ENCODE results near the gene DENND5A.

GRCh38 chr11:9150926-9151325, 114.2 kb downstream of the DENND5A start:
- TF ChIP-seq POLR2AphosphoS5 (IDR thresholded peaks at IDR 0.05) (no peak), POLR2A (IDR thresholded peaks at IDR 0.05; ENCODE audit: low read depth) (no peak)
- TF ChIP-seq, protein P1, sequence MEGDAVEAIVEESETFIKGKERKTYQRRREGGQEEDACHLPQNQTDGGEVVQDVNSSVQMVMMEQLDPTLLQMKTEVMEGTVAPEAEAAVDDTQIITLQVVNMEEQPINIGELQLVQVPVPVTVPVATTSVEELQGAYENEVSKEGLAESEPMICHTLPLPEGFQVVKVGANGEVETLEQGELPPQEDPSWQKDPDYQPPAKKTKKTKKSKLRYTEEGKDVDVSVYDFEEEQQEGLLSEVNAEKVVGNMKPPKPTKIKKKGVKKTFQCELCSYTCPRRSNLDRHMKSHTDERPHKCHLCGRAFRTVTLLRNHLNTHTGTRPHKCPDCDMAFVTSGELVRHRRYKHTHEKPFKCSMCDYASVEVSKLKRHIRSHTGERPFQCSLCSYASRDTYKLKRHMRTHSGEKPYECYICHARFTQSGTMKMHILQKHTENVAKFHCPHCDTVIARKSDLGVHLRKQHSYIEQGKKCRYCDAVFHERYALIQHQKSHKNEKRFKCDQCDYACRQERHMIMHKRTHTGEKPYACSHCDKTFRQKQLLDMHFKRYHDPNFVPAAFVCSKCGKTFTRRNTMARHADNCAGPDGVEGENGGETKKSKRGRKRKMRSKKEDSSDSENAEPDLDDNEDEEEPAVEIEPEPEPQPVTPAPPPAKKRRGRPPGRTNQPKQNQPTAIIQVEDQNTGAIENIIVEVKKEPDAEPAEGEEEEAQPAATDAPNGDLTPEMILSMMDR (IDR thresholded peaks at IDR 0.05) = no peak

Data from esophagus muscularis mucosa (tissue), 3 donors.